SKM-1 treated with dmso at 0.1 percent for 144 hours (cell line): ENCODE data around the gene GPC5.

ENCODE experiments used
- DNase-seq: peaks from one replicate; lab custom pipeline; 2025; ENCODE audit not compliant: unreplicated experiment; lab: John Stamatoyannopoulos, UW

The GPC5 gene

DNA sequence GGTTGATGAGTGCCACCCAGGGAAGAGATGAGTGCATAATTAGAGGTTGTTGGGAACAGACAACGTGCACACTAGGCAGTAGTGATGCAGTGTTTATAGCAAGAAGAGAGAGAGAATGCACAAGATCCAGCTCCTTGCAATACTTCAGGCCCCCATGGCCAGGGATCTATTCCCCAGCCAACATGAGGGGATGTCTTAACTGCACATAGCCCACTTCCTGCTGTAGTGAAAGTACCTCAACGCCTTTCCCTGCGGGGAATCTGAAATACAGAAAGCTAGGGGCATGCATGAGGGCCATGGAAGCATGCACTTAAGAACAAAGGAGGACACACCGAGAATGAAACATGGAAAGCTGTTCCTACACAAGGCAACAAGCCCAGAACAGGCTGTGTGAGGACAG, 1191.5 kb downstream of the GPC5 start:
- DNase-seq: no peak

DNA sequence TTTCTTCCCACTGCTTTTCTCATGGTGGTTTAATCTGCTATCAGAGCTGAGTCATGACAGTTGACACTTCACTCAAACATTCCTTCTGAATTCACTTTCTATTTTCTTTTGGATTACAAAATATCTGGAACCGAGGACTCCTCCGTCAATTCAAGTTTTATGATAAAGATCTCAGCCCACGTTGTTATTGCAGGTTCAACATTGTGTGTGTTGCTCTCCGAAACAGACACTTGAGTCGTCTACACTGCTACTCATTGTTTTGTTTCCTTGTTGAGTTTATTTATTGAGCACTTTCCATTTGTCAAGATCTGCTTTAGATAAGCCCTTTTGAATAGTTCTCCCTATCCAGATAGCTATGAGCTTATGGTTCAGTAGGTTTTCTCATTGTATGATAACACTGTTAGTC, 1192.1 kb downstream of the GPC5 start:
- no peak for DNase-seq

DNA sequence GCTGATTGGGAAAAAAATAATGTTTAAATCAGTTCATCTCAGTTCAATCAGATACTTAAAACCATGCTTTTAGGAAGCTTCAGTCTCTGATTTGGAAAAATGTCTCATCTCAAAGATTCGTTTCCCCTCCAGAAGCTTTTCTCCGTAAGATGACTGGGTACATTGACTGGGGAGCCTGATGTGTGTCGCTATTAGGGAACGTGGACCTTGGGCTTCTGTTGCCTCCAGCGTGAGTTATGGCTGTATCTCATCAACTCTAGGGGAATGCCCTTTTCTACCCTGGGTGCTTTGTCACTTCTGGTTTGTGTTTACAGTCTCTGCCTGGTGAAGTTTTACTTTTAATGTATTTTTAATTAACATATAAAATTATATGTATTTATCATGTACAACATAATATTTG, 1192.7 kb downstream of the GPC5 start:
- DNase-seq: no peak

DNA sequence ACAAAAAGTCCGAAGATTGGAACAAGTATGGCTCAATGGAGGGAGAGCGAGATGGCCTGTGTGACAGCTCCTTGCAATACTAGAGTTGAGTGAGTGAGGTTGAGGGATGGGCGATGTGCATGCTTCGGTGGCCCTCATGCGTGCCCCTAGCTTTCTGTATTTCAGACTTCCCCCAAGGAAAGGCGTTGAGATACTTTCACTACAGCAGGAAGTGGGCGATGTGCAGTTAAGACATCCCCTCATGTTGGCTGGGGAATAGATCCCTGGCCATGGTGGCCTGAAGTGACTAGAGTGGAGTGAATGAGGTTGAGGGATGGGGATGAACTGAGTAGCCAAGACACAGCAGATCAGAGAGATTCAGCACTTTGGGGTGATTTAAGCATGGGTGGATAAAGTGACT, 1194.3 kb downstream of the GPC5 start:
- no peak for DNase-seq

DNA sequence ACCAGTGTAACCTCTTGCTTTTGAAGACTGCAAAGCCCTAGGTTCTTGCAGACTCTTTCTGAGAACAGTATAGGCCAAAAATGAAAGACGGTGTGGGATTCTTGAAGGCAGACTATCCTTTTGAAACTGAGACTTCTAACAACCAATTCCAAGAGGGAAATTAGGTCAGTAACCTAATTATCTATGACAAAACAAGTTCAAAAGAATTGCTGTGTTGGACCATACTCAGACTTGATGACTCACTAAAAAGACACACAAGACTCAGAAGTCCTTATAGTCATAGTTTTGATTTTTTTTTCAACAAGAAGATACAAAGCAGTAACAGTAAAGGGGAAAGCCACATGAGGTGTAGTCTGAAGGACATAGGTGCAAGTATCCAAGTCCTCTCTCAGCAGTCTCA, 1204.1 kb downstream of the GPC5 start:
- no peak for DNase-seq

DNA sequence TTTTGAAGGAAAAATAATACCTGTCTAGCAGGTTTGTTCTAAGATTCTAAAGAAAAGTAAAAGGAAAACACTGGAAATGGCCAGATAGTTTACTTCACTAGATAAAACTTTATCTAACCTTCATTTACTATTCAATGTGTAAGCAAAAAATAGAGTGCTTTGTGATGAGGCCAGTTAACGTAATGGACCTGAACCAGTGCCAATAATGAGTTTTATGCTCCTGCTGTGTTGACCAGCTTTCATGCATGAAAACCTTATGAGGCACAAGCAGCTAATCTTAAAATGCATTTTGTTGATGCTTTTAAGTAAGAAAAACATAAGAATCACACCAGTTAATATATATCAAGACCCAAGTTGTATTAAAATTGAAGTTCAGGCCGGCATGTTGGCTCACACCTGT, 1211.0 kb downstream of the GPC5 start:
- no peak for DNase-seq

DNA sequence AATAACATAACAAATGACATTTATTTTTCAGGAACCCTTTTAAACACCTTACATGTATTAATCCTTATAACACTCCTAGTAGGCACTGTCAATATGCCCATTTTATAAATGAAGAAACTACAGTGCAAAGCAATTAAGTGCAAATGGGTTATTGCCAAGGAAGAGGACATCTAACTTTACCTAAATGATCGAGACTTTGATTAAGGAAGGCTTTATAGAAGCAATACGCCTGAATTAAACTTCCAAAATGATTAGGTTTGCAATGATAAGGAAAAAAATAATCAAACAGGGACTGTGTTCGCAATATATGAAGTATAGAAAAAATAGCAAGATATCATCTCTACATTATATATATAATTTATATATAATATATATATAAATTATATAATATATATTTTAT, 1214.5 kb downstream of the GPC5 start:
- no peak for DNase-seq

DNA sequence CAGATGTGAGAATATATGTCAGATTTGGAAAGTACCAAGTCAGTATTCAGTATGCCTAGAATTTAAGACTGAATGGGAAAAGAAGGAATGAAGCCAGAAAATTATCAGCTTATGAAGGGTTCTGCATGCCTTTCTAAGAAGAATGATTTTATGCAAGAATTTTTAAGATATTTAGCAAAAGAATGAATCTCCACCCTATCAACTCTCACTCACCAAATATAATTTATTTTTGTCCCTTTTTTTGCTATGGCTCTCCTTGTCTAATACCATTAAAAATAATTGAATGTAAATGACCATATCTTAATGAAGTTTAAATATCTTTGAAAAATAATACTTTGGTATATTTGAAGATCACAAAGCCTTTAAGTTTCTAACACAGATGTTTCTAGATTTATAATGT, 1215.5 kb downstream of the GPC5 start:
- DNase-seq: no peak

DNA sequence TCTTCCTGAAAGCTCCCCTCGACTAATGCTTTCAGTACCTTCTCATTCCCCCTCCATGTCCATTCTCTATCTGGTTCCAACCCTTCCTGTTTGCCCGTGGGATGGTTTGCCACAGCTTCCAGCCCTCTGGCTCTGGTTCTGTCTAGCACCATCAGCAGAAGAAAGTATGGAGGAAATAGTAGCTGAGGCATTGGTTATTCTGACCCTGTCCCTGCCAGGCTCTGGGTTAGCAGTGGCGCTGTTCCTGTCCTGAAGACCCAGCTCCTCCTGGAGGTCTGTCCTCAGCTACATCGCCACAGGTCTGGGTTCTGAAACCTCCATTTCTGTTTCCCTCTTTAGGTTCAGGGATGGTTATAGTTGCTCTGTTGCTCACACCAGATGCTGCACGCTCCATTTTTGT, 1223.6 kb downstream of the GPC5 start:
- no peak for DNase-seq

DNA sequence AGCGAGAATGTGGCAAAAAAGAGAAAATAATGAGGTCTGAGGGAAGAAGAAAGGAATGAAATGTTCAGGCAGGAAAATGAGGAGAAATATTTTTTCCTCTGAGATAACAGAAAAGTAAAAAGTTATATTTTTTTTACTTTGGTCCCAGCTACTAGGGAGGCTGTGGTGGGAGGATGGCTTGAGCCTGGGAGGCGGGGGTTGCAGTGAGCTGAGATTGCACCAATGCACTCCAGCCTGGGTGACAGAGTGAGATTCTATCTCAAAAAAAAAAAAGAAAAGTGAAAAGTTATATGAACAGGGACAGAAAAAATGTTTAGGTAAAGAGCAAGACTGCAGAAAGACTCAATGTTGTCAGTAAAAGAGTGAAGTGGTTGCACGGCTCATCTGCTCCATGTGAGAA, 1224.5 kb downstream of the GPC5 start:
- no peak for DNase-seq

DNA sequence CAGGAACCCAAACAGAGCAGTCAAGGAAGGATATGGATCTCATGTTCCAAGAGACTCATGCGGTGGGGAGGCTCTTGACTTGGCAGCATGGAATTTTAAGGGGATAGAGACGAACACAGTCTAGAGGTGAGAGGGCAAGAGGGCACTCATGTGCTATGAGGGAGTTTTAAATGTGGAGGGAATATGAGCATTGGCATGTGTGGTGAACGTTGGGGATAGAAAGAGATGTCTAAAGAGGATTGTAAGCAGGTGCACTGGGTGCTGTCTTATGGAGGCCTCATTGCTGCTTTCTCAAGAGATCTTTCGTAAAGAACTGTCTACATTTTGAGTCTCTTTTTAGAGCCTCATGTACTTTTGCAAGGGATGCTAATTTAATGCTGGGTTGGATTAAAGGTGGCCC, 1227.9 kb downstream of the GPC5 start:
- no peak for DNase-seq

DNA sequence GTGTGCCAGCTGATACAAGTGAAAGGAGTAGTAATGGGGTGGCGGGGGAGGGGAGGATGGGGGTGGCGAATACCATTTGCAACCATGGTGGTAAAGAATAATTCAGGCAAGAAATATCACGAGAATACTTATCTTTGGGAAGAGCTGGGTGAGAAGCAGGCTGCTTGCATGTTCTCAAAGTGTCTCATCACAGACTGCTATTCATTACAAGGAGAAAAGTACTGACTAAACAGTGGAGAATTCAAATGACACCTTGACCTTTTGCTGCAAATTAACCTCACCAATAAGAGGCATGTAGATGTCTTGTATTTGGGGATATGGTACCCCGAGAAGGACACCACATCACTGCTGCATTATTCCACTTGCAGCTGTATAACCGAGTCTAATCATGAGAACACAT, 1242.5 kb downstream of the GPC5 start:
- DNase-seq: no peak

DNA sequence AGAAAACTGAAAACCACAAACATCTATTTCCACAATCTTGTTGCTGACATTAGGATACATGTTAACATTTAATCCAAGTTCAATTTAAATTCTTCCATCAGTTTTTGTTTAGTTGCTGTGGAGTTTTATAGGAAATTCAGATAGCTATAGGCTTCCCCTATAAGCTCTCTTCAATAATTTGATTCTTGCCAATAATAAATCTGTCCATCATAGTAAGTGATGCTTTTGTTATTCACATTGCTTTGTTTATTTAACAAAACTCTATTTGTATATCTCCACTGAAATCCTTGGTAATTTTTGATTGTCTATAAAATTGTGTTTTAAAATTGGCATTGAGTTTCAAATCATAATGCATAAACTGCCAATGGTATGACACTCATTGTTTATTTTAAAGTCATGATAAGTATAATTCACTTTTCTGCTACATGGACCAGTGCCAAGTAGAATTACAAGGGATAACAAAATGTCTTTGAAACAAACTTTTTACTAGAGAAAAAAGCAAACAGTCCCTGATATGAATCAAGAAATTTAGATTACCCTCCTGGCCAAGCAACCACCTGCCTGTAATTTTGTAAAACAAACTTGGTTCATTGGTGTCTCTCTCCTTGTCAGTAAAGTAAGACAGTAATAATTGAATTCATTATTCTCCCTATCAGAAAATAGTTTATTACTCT, 1250.9 kb downstream of the GPC5 start:
- DNase-seq: no peak

DNA sequence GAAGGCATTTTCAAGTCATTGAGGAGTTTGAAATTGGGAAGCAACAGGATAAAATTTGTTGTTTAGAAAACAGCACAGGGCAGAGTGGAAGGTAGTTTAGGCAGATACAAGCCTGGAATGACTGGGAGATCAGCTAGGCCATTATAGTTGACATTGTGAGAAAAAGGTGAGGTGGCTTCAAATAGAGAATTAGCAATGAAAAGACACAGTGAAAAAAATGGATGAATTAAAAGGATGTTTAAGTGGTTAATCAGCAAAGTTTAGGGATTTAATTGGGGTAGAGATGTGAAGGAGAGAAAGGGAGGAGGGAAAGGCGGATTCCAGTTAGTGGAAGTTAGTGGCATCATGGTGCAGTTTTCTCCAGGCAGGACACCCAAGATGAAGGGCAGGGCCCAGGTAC, 1257.7 kb downstream of the GPC5 start:
- DNase-seq: no peak

DNA sequence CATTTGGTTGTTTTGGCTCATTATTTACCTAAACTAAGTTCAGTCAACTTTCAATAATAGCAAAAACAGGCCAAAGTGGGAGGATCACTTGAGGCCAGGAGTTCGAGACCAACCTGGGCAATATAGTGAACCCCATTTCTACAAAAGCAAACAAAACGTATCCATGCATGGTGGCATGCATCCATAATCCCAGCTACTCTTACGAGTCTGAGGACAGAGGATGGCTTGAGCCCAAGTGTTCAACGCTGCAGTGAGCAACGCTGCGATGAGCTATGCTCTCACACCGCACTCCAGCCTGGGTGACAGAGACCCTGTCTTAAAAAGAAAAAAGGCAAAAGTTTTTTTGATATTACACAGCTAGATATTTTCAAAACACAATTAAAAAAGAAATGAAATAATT, 1258.2 kb downstream of the GPC5 start:
- DNase-seq: no peak

DNA sequence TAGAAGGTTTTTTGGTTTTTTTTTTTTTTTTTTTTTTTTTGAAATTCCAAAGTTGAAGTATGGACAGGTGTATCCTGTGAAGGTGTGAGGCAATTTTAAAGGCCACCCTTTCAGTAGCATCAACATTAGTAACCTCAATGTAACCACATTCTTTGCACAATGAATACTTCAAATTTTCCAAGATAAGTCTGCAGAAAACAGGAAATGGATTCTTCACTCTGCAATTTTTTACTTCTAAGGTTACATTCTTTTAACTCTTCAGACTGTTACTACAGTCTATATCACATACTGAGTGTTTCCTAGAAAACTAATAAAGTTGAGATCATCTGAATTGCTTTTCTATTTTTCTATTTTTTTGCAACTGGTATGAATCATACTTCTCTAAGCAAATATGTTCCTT, 1259.1 kb downstream of the GPC5 start:
- no peak for DNase-seq

DNA sequence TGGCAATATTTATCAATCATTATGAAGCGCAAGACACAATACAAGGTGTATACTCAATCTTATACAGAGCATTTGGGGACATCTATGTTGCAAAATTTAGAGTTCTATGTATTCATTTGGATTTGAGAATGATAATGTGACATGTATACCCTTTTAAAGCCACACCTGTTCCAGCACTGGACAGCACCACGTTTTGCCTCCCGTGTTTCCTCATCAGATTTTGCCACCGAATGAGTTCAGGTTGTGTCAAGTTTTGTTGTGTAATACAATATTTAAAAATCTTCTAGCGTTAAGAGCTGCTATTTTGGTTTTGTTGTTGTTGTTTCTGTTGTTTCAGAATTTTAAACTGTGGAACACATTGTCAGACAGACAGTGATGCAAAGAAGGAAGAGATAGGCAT, 1259.9 kb downstream of the GPC5 start:
- DNase-seq: no peak

DNA sequence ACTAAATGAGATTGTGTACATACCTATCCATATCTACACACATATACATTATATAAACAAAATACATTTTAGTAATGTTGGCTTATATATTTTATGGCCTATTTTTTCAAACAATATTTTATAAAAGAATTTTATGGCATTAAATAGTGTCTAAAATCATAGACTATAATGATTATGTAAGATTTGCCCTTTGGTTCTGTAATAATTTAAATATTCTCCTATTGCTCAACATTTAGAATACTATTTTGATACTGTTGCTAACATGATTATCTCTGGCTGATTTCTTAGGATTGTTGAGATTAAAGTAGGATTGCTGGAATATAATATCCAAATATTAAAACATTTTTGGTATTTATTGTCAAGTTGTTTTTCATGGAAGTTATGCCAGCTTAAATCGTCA, 1263.0 kb downstream of the GPC5 start:
- no peak for DNase-seq

DNA sequence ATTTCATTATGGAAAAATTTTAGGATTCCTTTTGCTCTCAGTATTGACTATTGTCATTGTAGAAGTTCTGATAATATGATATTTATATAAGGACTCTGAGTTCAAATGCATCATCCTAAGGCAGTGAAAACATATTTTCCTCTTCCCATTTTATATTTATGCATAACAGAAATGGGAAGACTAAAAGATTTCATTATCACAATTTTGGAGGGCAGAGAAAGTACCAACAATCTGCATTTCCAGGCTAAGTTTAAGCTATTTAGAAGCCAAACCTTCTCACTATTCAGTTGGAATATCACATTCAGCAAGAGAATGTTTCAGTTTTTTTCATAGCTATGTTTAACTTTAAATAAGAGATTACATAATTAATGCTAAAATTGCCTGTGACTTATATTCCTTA, 1269.7 kb downstream of the GPC5 start:
- no peak for DNase-seq

DNA sequence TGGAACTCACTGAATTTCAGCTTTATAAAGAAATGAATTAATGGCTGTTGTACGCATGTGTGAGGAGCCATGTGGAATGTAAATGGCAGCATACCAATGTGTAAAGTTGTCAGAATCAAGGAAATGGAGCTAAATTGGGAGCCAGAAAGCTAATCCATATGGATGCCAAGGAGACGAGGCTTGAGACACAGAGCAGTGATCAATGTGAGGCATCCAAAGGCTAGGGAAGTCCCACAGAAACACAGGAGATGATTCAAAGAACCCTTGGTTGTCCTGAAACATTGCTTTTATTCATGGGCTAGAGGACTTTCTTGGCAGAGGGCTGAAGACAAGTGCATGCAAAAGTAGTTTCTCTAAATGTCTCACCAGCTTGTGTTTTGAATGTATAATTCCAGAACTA, 1271.7 kb downstream of the GPC5 start:
- DNase-seq: no peak

DNA sequence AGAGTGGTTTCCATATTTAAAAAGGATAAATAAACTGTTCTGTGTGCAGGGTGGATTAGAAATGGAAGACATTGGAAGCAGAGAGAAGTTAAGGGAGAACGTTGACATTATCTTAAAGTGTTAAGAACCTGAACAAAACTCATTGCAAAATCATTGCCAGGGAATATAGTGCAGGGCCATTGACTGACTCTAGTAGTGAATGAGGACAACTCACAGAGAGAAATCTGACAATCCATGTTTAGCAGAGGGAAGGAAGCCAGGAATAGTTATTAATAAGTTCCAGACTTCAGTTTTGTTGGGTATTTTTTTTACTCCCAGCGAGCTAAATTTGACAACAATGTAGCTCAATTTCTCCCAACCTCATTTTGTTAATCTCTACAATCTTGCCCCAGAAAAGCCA, 1273.4 kb downstream of the GPC5 start:
- no peak for DNase-seq

DNA sequence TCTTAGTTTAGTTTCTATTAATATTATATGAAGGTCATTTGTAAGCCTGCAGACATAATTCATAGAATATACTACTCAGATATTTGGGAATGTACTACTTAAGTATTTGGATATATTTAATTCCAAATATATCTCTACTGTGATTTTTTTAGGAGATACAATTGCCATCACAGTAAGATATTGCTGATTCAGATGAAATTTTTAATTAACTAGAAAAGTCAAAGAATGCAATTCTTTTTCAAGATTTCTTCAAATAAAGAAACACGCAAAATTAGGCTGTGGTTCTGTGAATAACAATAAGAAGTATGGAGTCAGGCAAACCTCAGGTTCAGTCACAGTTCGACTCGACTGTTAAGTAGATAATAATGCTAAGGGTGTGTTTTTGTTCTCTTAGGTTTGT, 1277.8 kb downstream of the GPC5 start:
- no peak for DNase-seq

DNA sequence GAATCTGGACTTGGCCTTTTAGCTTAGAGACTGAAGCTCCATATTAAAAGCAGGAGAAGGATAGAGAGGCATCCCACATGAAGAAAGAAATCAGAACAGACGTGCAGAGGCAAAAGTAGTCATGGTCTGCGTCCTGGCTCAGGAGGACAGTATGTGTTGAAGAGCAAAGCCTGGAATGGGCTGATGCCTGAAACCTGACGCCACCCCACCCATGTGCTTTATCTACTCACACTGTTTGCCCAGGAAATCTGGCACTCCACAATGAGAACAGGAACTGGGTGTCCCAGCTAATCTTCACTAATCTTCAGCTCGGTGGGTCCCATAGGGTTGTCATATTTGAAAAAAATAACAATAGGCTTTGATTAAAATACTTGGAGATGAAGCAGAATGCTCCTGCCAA, 1279.2 kb downstream of the GPC5 start:
- no peak for DNase-seq

DNA sequence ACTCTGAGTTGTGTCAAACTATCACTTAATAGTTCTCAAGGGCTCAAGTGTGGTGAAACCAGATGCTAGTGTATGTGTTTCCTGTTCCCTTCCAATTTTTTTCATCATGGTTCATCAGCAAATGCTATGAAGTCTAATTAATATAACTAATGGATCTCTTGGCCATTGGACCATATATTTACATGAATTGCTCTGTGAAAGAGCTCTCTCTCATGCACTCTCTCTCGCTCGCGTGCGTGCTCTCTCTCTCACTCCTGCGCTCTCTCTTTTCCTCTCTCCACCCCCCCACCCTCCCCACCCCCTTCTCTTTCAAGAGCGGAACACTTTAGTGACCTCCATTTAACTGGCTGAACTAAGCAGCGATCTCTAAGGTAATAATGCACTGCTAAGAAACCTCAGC, 1281.2 kb downstream of the GPC5 start:
- no peak for DNase-seq
